ENCODE measurements around the gene PTMS. TPM values are rescaled to one million over a fixed set of nuclear protein-coding genes. Genes with fewer than 3 reads are reported as not detected.

PTMS gene
- total and polyA plus RNA-seq, 2 of the 13 experiments (the other 11 are each of a cell fraction or from before 2014, with no cell fraction given) = 40.5 to 82.4 TPM

DNA sequence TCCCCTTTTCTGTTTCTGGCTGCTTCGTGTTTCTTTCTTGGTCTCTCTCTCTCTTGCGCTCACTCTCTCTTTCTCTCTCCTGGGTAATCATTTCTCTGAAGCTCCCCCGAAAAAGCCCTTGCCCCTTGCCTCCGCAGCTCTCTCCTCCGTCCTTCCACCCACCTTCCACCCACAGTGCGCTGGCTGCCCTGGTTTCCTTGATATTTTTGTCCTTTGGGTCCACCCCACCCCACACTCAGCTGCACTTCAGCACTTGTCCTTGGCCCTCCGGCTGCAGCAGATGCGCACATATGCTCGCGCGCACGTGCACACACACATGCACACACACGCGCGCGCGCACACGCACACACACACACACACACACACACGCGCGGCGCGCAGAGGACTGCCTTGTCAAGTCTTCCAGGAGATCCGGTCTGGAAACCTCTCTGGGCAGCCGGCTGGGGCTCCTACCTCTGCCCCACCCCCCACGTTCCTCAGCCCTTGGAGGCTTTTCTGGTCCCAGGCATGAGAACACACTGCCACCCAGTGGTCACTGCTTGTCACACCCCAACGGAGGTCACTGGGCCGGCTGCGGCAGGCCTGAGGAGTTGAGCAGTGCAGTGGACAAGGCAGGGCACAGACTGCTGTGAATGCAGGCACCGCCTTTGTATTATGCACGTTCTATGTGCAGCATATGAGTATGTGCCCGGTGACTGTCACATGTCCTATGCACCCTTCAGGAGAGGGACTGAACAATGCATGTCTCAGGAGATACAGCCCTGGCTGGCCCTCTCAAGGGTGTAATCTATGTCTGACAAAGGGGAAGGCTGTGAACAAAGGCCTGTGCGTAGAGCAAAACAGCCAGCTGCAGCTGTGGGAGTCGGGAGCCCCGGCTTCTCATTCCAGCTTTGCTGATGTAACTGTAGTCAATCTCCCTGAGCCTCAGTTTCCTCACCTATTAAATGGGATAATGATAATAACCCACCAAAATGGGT, 12.7 kb downstream of the PTMS start (continued):
- TF ChIP-seq, protein P1, sequence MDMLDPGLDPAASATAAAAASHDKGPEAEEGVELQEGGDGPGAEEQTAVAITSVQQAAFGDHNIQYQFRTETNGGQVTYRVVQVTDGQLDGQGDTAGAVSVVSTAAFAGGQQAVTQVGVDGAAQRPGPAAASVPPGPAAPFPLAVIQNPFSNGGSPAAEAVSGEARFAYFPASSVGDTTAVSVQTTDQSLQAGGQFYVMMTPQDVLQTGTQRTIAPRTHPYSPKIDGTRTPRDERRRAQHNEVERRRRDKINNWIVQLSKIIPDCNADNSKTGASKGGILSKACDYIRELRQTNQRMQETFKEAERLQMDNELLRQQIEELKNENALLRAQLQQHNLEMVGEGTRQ (IDR thresholded peaks at IDR 0.05; ENCODE audit: low read depth, low read length) = no peak
- TF ChIP-seq, protein P1 (CRISPR knock-in tag; IDR thresholded peaks at IDR 0.05; ENCODE audit: borderline replicate concordance) = 0 out of 2 replicates have a peak, but pooled peaks have one; percentile 5
- TF ChIP-seq, protein P2, sequence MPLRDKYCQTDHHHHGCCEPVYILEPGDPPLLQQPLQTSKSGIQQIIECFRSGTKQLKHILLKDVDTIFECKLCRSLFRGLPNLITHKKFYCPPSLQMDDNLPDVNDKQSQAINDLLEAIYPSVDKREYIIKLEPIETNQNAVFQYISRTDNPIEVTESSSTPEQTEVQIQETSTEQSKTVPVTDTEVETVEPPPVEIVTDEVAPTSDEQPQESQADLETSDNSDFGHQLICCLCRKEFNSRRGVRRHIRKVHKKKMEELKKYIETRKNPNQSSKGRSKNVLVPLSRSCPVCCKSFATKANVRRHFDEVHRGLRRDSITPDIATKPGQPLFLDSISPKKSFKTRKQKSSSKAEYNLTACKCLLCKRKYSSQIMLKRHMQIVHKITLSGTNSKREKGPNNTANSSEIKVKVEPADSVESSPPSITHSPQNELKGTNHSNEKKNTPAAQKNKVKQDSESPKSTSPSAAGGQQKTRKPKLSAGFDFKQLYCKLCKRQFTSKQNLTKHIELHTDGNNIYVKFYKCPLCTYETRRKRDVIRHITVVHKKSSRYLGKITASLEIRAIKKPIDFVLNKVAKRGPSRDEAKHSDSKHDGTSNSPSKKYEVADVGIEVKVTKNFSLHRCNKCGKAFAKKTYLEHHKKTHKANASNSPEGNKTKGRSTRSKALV (CRISPR knock-in tag; IDR thresholded peaks at IDR 0.05) = 0 out of 2 replicates have a peak, but pooled peaks have one; percentile 57
- peak; percentile 65 for TF ChIP-seq PHF21A (CRISPR knock-in tag; IDR thresholded peaks at IDR 0.05)
- TF ChIP-seq RBM39 (IDR thresholded peaks at IDR 0.05; ENCODE audit: low read depth, low read length, poor library complexity, severe bottlenecking) = peak; percentile 52
- TF ChIP-seq, protein P3, sequence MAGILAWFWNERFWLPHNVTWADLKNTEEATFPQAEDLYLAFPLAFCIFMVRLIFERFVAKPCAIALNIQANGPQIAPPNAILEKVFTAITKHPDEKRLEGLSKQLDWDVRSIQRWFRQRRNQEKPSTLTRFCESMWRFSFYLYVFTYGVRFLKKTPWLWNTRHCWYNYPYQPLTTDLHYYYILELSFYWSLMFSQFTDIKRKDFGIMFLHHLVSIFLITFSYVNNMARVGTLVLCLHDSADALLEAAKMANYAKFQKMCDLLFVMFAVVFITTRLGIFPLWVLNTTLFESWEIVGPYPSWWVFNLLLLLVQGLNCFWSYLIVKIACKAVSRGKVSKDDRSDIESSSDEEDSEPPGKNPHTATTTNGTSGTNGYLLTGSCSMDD (CRISPR knock-in tag; IDR thresholded peaks at IDR 0.05) = no peak
- no peak; the same call in 1 of the 2 replicates for TF ChIP-seq MEIS1 (CRISPR knock-in tag; IDR thresholded peaks at IDR 0.05; ENCODE audit: borderline replicate concordance)
- TF ChIP-seq NFE2L1 (CRISPR knock-in tag; IDR thresholded peaks at IDR 0.05; ENCODE audit: borderline replicate concordance) = no peak
- TF ChIP-seq KLF15 (CRISPR knock-in tag; IDR thresholded peaks at IDR 0.05; ENCODE audit: borderline replicate concordance) = no peak
- TF ChIP-seq ZBTB7B (CRISPR knock-in tag; IDR thresholded peaks at IDR 0.05) = no peak; the same call in 1 of the 2 replicates
- TF ChIP-seq YEATS2 (CRISPR knock-in tag; IDR thresholded peaks at IDR 0.05; ENCODE audit: borderline replicate concordance) = peak; percentile 76; the same call in 1 of the 2 replicates
- TF ChIP-seq, protein P4, sequence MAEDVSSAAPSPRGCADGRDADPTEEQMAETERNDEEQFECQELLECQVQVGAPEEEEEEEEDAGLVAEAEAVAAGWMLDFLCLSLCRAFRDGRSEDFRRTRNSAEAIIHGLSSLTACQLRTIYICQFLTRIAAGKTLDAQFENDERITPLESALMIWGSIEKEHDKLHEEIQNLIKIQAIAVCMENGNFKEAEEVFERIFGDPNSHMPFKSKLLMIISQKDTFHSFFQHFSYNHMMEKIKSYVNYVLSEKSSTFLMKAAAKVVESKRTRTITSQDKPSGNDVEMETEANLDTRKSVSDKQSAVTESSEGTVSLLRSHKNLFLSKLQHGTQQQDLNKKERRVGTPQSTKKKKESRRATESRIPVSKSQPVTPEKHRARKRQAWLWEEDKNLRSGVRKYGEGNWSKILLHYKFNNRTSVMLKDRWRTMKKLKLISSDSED (CRISPR knock-in tag; IDR thresholded peaks at IDR 0.05) = no peak

All from HepG2 (cell line).